ENCODE measurements around the gene ARG2. TPM values are rescaled to one million over a fixed set of nuclear protein-coding genes. Genes with fewer than 3 reads are reported as not detected.

Gene ARG2
- total RNA-seq, 3 donors from 2014 or later: 2.9 to 5.2 (median 4.4) TPM

DNA sequence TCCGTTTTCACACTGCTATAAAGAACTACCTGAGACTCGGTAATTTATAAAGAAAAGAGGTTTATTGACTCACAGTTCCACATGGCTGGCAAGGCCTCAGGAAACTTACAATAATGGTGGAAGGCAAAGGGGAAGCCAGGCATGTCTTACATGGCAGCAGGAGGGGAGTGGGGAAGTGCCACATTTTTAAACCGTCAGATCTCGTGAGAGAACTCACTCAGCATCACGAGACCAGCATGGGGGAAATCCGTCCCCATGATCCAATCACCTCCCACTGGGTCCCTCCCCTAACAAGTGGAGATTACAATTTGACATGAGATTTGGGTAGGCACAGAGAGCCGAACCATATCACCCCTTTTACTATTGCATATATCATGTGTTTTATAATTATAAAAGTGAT is 17.6 kb upstream of the ARG2 start:
- intact Hi-C loops (cut with DNase I; ENCODE audit: low total_unique reads): no loop called here
- Histone ChIP-seq H3K27ac (no peak overlapping the region), H3K9me3 (no peaks in the 10 kb centered on the region), H3K4me3 (no peak overlapping the region), H3K4me1 (no peaks in the 10 kb centered on the region), H3K36me3 (no peaks in the 10 kb centered on the region), H3K27me3 (no peaks in the 10 kb centered on the region)
- DNase-seq (ENCODE audit: low spot score in 2 of 2): no peak
- TF ChIP-seq POLR2A (IDR thresholded peaks at IDR 0.05) (no peak), POLR2AphosphoS5 (IDR thresholded peaks at IDR 0.05) (no peak)
- TF ChIP-seq, protein P1, sequence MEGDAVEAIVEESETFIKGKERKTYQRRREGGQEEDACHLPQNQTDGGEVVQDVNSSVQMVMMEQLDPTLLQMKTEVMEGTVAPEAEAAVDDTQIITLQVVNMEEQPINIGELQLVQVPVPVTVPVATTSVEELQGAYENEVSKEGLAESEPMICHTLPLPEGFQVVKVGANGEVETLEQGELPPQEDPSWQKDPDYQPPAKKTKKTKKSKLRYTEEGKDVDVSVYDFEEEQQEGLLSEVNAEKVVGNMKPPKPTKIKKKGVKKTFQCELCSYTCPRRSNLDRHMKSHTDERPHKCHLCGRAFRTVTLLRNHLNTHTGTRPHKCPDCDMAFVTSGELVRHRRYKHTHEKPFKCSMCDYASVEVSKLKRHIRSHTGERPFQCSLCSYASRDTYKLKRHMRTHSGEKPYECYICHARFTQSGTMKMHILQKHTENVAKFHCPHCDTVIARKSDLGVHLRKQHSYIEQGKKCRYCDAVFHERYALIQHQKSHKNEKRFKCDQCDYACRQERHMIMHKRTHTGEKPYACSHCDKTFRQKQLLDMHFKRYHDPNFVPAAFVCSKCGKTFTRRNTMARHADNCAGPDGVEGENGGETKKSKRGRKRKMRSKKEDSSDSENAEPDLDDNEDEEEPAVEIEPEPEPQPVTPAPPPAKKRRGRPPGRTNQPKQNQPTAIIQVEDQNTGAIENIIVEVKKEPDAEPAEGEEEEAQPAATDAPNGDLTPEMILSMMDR (IDR thresholded peaks at IDR 0.05): no peak

DNA sequence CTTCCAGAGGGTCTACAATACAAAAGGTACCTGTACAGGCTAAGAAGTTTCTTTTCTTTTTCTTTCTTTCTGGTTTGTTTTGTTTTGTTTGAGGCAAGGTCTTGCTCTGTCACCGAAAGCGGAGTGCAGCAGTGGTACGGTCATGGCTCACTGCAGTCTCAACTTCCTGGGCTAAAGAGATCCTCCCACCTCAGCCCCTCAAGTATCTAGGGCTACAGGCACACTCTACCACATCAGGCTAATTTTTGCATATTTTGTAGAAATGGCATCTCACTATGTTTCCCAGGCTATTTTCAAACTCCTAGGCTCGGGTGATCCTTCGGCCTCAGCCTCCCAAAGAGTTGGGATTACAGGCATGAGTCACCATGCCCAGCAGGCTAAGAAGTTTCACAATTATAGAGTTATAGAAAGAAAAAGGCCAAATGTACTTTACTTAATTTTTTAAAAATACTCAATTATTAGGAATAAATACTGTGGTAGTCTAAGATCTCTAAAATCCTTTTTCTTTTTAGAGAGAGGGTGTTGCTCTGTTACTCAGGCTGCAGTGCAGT is 16.6 kb upstream of the ARG2 start:
- Histone ChIP-seq H3K4me3 (no peak overlapping the region), H3K27me3 (no peaks in the 10 kb centered on the region), H3K9me3 (no peaks in the 10 kb centered on the region), H3K4me1 (no peaks in the 10 kb centered on the region), H3K27ac (no peak overlapping the region), H3K36me3 (no peaks in the 10 kb centered on the region)
- TF ChIP-seq POLR2AphosphoS5 (IDR thresholded peaks at IDR 0.05) (no peak), POLR2A (IDR thresholded peaks at IDR 0.05) (no peak)
- TF ChIP-seq, protein P1 (IDR thresholded peaks at IDR 0.05): no peak
- intact Hi-C loops (cut with DNase I; ENCODE audit: low total_unique reads): no loop called here
- DNase-seq (ENCODE audit: low spot score in 2 of 2): no peak

DNA sequence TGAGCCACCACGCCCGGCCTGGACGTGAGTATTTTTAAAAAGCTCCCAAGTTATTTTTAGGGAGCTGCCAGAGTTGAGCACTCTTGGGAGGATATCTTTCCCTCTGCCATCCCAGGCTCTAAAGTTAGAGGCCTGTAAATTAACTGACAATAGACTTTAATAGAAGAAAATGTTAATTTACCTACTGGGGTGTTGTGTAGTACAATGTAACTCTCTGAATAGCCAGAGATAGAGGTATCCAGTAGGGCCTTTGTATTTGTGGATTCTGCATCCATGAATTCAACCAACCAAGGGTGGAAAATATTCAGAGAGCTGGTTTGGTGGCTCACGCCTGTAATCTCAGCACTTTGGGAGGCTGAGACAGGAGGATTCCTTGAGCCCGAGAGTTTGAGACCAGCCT is 12.1 kb upstream of the ARG2 start:
- no peak for TF ChIP-seq POLR2AphosphoS5 (IDR thresholded peaks at IDR 0.05)
- TF ChIP-seq, protein P1 (IDR thresholded peaks at IDR 0.05): no peak
- no peak for TF ChIP-seq POLR2A (IDR thresholded peaks at IDR 0.05)
- no peaks in the 10 kb centered on the region for H3K36me3 ChIP-seq
- H3K4me1 ChIP-seq: no peaks in the 10 kb centered on the region
- intact Hi-C loops (cut with DNase I; ENCODE audit: low total_unique reads): no loop called here
- H3K27me3 ChIP-seq: no peaks in the 10 kb centered on the region
- no peak overlapping the region for H3K27ac ChIP-seq
- no peak overlapping the region for H3K4me3 ChIP-seq
- no peaks in the 10 kb centered on the region for H3K9me3 ChIP-seq
- no peak for DNase-seq (ENCODE audit: low spot score in 2 of 2)

DNA sequence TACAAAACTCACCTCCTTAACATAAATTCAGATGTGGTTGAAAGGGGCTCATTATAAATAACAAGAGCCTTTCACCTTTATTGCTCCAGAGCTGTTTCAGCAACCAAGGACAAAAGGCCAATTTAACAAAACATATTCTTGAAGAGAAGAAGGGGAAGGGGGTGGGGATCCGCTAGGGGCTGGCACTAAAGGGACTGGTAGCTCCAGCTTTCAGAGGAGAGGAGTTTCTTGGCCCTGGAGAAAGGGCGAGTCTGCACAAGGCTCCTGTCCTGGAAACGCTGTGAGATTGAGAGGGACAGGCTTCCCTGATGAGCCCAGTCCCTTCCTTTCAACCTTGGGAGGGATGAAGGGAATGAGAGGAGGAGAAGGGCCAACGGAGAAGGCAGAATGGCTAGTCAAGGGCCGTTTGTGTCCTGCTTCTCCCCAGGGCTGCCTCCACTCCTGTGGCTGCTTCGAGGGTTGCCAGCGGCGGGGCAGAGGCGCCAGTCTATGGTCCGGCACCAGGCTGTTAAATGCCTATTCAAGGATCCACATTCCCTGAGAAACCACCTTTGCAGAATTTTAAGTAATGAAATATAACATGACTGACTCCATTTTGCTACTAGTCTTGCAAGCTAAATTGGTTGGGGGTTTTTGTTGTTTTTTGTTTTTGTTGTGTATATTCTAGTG is 9.9 kb upstream of the ARG2 start:
- intact Hi-C loops (cut with DNase I; ENCODE audit: low total_unique reads): no loop called here
- Histone ChIP-seq H3K4me3 (no peak overlapping the region), H3K27ac (no peak overlapping the region), H3K9me3 (no peaks in the 10 kb centered on the region), H3K4me1 (no peaks in the 10 kb centered on the region), H3K27me3 (no peaks in the 10 kb centered on the region), H3K36me3 (no peaks in the 10 kb centered on the region)
- TF ChIP-seq POLR2AphosphoS5 (IDR thresholded peaks at IDR 0.05) (no peak), POLR2A (IDR thresholded peaks at IDR 0.05) (no peak)
- TF ChIP-seq, protein P1 (IDR thresholded peaks at IDR 0.05): no peak
- no peak for DNase-seq (ENCODE audit: low spot score in 2 of 2)

DNA sequence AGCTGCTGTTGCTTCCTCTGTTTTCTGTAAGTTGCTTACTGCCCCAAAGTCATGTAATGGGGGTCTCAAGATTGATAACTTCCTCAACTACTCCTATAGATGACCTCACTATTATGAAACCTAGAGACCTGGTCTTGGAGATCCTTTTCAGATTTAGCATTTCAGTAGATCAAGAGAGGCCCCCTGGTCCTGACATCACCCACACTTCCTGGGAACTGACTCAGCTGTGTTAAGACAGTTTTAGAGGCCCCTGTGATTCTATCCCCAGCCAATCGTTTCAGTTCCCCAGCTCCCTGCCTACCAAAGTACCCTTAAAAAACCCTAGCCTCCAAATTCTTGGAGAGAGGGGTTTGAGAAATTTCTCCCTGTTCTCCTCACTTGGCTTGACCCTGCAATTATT is 9.2 kb upstream of the ARG2 start:
- intact Hi-C loops (cut with DNase I; ENCODE audit: low total_unique reads): no loop called here

More for the DNA sequence above, 9.2 kb upstream of the ARG2 start:
- Histone ChIP-seq H3K4me1 (no peaks in the 10 kb centered on the region), H3K4me3 (no peak overlapping the region), H3K27ac (no peak overlapping the region), H3K36me3 (no peaks in the 10 kb centered on the region), H3K9me3 (no peaks in the 10 kb centered on the region), H3K27me3 (no peaks in the 10 kb centered on the region)
- TF ChIP-seq, protein P1 (IDR thresholded peaks at IDR 0.05): no peak
- TF ChIP-seq POLR2A (IDR thresholded peaks at IDR 0.05): no peak
- no peak for TF ChIP-seq POLR2AphosphoS5 (IDR thresholded peaks at IDR 0.05)
- DNase-seq (ENCODE audit: low spot score in 2 of 2): no peak
